Right cardiac atrium (tissue), 5 donors: ENCODE results near the gene ACOXL. TPM values are rescaled to one million over a fixed set of nuclear protein-coding genes. Genes with fewer than 3 reads are reported as not detected.
A peak's percentile ranks its signal among the peaks of the same experiment; 100 is the strongest.

Experiments
- ATAC-seq, 2 donors: fragments of 200-7000 bp; cut with Tn5 transposase; one replicate each; pipeline versions ENCODE4 v1.8.0 to v1.9.1; 2020; ENCODE audit warnings: moderate library complexity in 2 of 2, mild to moderate bottlenecking in 1 of 2
- DNase-seq, 3 donors: peaks; one replicate each; pipeline ENCODE4 v3.0.0-alpha.2; 2020
- H3K27ac ChIP-seq: one replicate; pipeline ENCODE4 v1.5.1; 2013; ENCODE audit warnings: mild to moderate bottlenecking, low read length, control low read depth, moderate library complexity
- H3K27me3 ChIP-seq: one replicate; pipeline ENCODE4 v1.6.1; 2013; ENCODE audit not compliant: control insufficient read depth, insufficient read depth
- H3K4me1 ChIP-seq: one replicate; pipeline ENCODE4 v1.6.1; 2013; ENCODE audit warnings: low read length; ENCODE audit not compliant: control insufficient read depth, insufficient read depth
- H3K4me3 ChIP-seq: one replicate; pipeline ENCODE4 v1.5.1; 2013; ENCODE audit warnings: low read length, control low read depth
- H3K9me3 ChIP-seq: one replicate; pipeline ENCODE4 v1.6.1; 2013; ENCODE audit warnings: low read length; ENCODE audit not compliant: control insufficient read depth
- WGBS: extraction: QIAGEN DNeasy Blood & Tissue Kit; methylation state at CpG from one replicate; pipeline ENCODE4 v1.1.7; 2013; 5-methylcytosine and 5-hydroxymethylcytosine counted together
- intact Hi-C, 4 donors: fragments of 100-400 bp; cut with DNase I; formaldehyde crosslinking; loops; one replicate each; pipeline versions ENCODE4 v1.11.0 to v1.14.0; 2022 to 2023
- polyA plus RNA-seq: library from polyadenylated mRNA; stranded (reverse); fragments of 200-250 nt; gene quantifications from one replicate; pipeline ENCODE4 v1.2.3, GENCODE V29; 2013
- total RNA-seq, 4 donors: library from RNA; stranded (reverse); fragmentation: NEBNext Ultra II Directional; extraction: Animal tissue kit (Norgen Biotek cat#: 25700); gene quantifications; one replicate each; pipeline ENCODE4 v1.2.1, GENCODE V29; 2021
- donor health status: healthy with polysubstance abuse.
- donor health status: DM: no; HTN: yes; CAD: no.
- donor health status: DM: no; HTN: no; CAD: no.
- donor health status: DM: no; HTN: yes; CAD: no; lungs with severe emphysema.
- donor health status: DM: yes; HTN: yes; CAD: no.

Gene ACOXL
- total and polyA plus RNA-seq, 5 donors = 0.02 TPM; not detected in 4

GRCh38 chr2:110799376-110799775 lies 67.0 kb downstream of the ACOXL start:
- Histone ChIP-seq H3K4me1 (peaks cover 4% of the 10 kb centered on the region), H3K9me3 (no peaks in the 10 kb centered on the region), H3K27me3 (no peaks in the 10 kb centered on the region), H3K4me3 (no peak overlapping the region), H3K27ac (no peak overlapping the region)
- intact Hi-C loops = no loop called here
- no peak for ATAC-seq
- 94% methylated on average over 3 of the region's 3 CpGs for WGBS
- DNase-seq = no peak

- WGBS = 55% methylated on average over 7 of the region's 7 CpGs
- peak; percentile 49 to 74 for ATAC-seq
- no peak overlapping the region for H3K4me3 ChIP-seq
- no peak overlapping the region for H3K27ac ChIP-seq
- intact Hi-C loops = loop anchor here in 1 of 4 donors (10.0 kb wide), 1 partner anchor 314 kb away; no protein-coding TSS in a partner anchor
- H3K27me3 ChIP-seq = no peaks in the 10 kb centered on the region
- DNase-seq = no peak
- peaks cover 4% of the 10 kb centered on the region for H3K4me1 ChIP-seq
- H3K9me3 ChIP-seq = no peaks in the 10 kb centered on the region
These were observed 68.4 kb downstream of the ACOXL start for GRCh38 chr2:110800611-110801402.

GRCh38 chr2:110802208-110802932 lies 70.0 kb downstream of the ACOXL start:
- 66% methylated on average over 3 of the region's 3 CpGs for WGBS

DNA sequence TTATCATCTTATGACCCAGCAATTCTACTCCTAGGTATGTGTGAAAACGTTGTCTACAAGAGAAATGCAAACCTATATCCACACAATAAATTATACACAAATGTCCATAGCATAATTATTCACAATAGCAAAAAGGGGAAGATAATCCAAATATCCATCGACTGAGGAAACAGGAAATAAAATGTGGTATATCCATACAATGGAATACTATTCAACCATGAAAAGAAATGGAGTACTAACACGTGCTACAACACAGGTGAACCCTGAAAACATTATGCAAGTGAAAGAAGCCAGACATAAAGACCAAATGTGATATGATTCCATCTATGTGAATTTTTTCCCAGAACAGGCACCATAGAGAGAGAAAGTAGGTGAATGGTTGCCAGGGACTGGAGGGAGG lies 72.1 kb downstream of the ACOXL start:
- Histone ChIP-seq H3K27ac (no peak overlapping the region), H3K27me3 (no peaks in the 10 kb centered on the region), H3K4me1 (peaks cover 4% of the 10 kb centered on the region), H3K4me3 (no peak overlapping the region), H3K9me3 (no peaks in the 10 kb centered on the region)
- ATAC-seq (no peak), DNase-seq (no peak)
- intact Hi-C loops = loop anchor here in 1 of 4 donors (10.0 kb wide), 1 partner anchor 310 kb away; no protein-coding TSS in a partner anchor
- 88% methylated on average over 3 of the region's 3 CpGs for WGBS

More at GRCh38 chr2:110802208-110802932, 70.0 kb downstream of the ACOXL start:
- Histone ChIP-seq H3K27ac (no peak overlapping the region), H3K4me3 (no peak overlapping the region), H3K9me3 (no peaks in the 10 kb centered on the region), H3K27me3 (no peaks in the 10 kb centered on the region), H3K4me1 (peaks cover 4% of the 10 kb centered on the region)
- DNase-seq (no peak), ATAC-seq (no peak)
- intact Hi-C loops = loop anchor here in 1 of 4 donors (10.0 kb wide), 1 partner anchor 312 kb away; no protein-coding TSS in a partner anchor

GRCh38 chr2:110804915-110805314 lies 72.5 kb downstream of the ACOXL start:
- no peaks in the 10 kb centered on the region for H3K27me3 ChIP-seq
- no peak overlapping the region for H3K27ac ChIP-seq
- H3K4me3 ChIP-seq = no peak overlapping the region
- H3K9me3 ChIP-seq = no peaks in the 10 kb centered on the region
- WGBS = 82% methylated on average over 10 of the region's 10 CpGs
- intact Hi-C loops = loop anchor here in 1 of 4 donors (10.0 kb wide), 1 partner anchor 310 kb away; no protein-coding TSS in a partner anchor
- no peak for ATAC-seq
- no peak for DNase-seq
- H3K4me1 ChIP-seq = peaks cover 4% of the 10 kb centered on the region

DNA sequence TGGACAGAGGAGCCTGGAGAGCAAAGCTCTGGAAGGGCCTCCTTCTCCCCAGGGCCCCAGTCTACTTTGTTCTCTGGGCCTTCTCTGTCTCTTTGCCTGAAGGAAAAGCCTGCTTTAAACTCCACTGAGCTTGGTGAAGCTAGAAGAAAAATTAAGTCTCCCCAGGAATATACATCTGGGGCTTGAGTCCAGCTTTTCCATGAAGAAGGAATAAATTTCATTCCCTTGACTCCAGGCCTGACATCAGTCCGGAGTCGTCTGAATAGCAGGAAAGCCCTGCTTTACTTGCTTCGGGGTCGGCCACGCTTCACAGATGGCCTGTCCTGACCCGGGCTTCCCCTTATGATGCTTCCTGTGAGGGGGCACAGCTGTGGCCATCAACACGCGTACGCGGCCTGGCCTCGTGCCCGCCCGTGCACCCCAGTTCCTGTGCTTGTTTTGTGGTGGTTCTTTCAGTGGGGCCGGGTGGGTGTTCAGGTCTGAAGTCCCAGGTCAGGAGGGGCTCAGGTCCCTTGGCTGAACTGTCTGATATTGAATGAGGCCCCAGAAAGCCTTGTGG lies 73.6 kb downstream of the ACOXL start:
- no peak for ATAC-seq
- Histone ChIP-seq H3K27me3 (no peaks in the 10 kb centered on the region), H3K27ac (no peak overlapping the region), H3K4me1 (peaks cover under 1% of the 10 kb centered on the region), H3K4me3 (no peak overlapping the region), H3K9me3 (no peaks in the 10 kb centered on the region)
- no peak for DNase-seq
- WGBS = 51% methylated on average over 14 of the region's 14 CpGs
- intact Hi-C loops = loop anchor here in 1 of 4 donors (10.0 kb wide), 1 partner anchor 309 kb away; no protein-coding TSS in a partner anchor

DNA sequence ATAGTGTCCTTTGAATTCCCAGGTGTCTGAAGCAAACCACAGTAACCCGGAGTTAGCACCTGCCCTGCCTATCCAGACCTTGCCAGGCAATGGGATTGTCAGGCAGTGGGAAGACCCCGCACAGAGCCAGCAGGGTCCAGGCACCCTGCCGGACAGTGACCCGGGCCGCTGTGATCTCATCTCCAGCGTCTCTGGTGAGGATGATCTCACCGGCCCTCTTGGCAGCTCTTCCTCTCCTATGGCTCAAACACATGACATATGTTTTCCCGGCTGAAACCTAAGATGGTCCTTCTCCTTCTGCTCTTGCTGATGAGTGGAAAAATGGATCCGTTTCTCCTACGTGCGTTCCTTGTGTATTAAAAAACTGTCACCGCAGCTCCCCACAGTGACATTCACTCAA lies 75.1 kb downstream of the ACOXL start:
- intact Hi-C loops = loop anchor here in 1 of 4 donors (10.0 kb wide), 1 partner anchor 307 kb away; no protein-coding TSS in a partner anchor
- no peaks in the 10 kb centered on the region for H3K9me3 ChIP-seq
- H3K27ac ChIP-seq = no peak overlapping the region
- no peak for ATAC-seq
- 45% methylated on average over 12 of the region's 12 CpGs for WGBS
- DNase-seq = peak in 1 of 3 donors; percentile 44
- H3K4me1 ChIP-seq = no peaks in the 10 kb centered on the region
- H3K4me3 ChIP-seq = no peak overlapping the region
- H3K27me3 ChIP-seq = no peaks in the 10 kb centered on the region

DNA sequence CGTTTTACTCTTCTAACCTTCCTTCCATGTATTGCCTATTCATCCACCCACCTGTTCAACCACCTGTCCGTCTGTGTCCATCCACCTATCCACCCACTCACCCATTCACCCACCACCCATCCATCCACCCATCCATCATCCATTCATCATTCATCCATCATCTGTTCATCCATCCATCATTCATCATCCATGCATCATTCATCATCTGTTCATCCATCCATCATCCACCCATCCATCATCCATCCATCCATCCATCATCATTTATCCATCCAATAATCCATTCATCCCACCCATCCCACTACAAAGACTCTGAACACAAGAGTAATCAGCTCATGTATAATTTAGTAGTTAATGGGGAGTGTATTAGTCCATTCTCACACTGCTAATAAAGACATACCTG lies 78.0 kb downstream of the ACOXL start:
- Histone ChIP-seq H3K27ac (no peak overlapping the region), H3K9me3 (no peaks in the 10 kb centered on the region), H3K27me3 (no peaks in the 10 kb centered on the region), H3K4me3 (no peak overlapping the region), H3K4me1 (no peaks in the 10 kb centered on the region)
- no peak for DNase-seq
- intact Hi-C loops = no loop called here
- ATAC-seq = no peak
- 79% methylated on average over 2 of the region's 2 CpGs for WGBS

DNA sequence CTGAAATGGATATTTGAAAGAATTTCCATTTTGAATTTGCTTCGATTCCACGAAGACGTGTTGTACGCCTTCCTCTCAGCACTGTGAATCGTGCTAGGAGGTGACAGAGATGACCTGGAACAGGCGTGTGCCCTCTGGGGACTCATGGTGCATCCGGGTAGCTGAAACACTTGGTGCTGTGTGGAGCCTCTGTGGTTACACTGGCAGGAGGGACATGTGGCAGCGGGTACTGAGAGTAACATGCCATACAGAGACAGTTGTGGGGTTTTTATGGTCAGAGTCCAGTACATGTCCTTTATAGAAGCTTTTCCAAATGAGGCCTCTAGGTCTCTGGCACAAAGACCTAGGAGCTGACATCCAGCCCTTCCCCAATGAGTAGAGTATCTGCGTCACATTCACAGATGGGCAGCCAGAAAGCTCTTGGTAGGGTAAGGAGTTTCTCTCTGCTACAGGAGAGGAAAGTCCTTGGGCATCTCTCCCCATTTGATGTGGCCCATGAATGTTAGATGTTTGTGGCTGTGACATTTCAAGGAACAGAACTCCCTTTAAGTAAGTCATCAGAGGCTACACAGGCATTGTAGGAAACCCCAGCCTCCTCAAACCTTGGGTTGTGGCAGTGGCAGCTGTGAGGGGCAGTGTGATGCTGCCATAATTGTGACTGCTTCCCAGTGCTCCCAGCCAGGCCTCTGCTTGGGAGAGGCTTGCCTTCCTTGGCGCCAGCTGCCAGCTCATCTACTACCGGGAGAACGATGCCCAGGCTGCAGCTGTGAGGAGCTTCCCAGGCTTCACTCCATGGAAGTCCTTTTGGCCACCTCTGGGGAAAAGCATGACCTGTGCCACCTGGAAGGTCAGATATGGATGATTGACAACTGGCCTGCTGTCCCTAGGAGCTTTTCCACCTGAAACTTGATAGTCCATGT lies 80.6 kb downstream of the ACOXL start:
- no peaks in the 10 kb centered on the region for H3K27me3 ChIP-seq
- H3K4me1 ChIP-seq = no peaks in the 10 kb centered on the region
- no peak for ATAC-seq
- WGBS = 93% methylated on average over 12 of the region's 12 CpGs
- intact Hi-C loops = no loop called here
- H3K9me3 ChIP-seq = no peaks in the 10 kb centered on the region
- H3K27ac ChIP-seq = no peak overlapping the region
- H3K4me3 ChIP-seq = no peak overlapping the region
- no peak for DNase-seq

DNA sequence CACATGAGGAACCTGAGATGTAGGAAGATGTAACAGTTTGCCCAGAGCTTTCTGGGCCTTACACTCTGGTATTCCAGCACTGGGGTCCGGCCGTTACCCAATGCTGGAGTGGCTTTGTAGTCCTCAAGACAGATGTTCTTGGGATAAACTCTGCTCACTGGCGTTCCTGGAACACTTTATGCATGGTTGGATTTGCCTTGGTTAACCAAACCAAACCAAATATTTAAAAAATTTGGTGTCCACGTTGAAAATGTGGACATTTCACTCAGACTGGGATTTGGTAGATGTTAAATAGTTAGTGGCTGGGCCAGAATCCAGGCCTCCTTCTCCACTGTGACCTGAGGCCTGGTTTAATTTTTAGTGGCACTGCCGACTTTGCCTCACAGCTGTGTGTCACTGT lies 81.5 kb downstream of the ACOXL start:
- ATAC-seq = no peak
- 89% methylated on average over 5 of the region's 5 CpGs for WGBS
- Histone ChIP-seq H3K4me3 (no peak overlapping the region), H3K9me3 (no peaks in the 10 kb centered on the region), H3K27me3 (no peaks in the 10 kb centered on the region), H3K4me1 (no peaks in the 10 kb centered on the region), H3K27ac (no peak overlapping the region)
- intact Hi-C loops = no loop called here
- no peak for DNase-seq
